Stimulated activated CD8-positive, alpha-beta memory T cell treated with anti-CD3 and anti-CD28 coated beads, Interleukin-15, amount 100 ng/mL, for 4 hours (primary cell): ENCODE results near the gene SYTL3.
A peak's percentile ranks its signal among the peaks of the same experiment; 100 is the strongest.
"Not testable (repeated sequence)": the region's sequence is repeated elsewhere in the genome, so short reads cannot be mapped to it uniquely, and the experiment has no call there.

Source experiments
- DNase-seq, 2 donors: peaks; one replicate each; pipeline ENCODE4 v3.0.0-alpha.2; 2020; ENCODE audit warnings: low read depth in 2 of 2

Gene SYTL3

GRCh38 chr6:158640519-158640918, 9.3 kb upstream of the SYTL3 start:
- no peak for DNase-seq

DNA sequence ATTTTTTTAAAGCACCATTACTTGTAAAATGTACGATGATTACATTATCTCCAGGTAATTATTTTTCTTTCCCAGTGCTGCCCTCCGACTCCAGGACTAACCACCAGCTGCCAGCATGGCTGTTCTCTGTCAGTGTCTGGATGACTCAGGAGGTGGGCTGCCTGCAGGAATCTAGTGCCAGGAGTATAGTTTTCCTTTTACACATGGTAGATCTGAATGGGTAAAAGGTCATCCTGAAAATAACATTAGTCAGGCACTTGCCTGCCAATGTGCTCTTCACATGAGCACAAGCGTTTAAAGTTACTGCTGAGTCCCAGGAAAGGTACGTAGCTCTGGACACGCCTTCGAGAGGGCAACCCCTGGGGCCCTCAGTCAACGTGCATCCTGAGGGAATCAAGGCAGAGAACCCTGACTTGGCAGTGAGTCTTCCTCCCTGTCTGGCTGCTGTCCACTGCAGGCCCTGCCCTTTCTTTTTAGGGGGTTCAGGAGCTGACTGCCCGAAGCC, 7.7 kb upstream of the SYTL3 start:
- no peak for DNase-seq

GRCh38 chr6:158643836-158644230, 6.0 kb upstream of the SYTL3 start:
- DNase-seq = no peak

GRCh38 chr6:158644231-158645063, 5.4 kb upstream of the SYTL3 start, which contains the start of gene DYNLT1:
DYNLT1 (minus strand) TSS chr6:158644743; CDS start chr6:158644708, 35 bp downstream.
- peak; percentile 73 to 77 for DNase-seq

DNA sequence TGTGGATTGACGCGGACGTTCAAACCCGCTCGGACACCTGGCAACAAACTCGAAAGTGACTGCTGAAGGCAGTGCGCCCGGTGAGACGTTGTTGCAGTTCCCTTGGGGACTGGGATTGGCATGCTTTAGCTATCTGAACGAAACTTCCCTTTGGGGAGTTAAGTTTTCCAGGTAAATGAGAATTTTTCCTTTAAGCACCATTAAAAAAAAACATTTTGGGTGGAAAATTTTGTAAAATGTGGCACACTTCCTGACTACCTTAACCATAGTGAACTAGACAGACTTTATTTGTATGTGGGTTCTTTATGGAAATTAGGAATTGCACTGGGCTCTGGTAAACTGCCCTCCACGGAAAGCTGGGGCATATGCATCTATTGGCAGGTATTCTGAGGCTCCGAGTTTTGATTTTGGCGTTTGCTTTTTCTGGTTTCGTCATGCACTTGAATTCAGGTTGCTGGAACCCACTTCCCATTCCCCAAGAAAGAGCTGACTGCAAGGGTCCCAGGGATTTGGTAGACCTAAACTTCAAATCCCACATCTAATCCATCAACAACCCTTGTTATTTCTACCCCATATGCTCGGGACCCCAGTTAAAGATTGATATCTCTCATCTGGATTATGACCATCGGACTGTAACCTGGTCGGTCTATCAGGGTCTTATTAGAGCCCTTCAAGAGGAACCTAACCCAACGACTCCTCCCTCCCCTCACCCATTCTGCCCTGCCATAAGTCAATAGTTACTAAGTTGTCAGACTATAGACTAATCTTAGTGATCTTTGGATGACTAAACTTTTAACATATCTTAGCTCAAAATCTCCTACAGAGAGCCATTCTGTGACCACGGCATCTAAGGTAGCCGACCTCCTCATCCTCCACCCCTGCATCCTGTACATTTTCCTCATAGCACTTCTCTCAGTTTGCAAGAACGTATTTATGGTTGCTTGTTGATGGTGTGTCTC, 4.5 kb upstream of the SYTL3 start:
- DNase-seq = no peak

GRCh38 chr6:158646023-158646910, 3.6 kb upstream of the SYTL3 start:
- DNase-seq = no peak

DNA sequence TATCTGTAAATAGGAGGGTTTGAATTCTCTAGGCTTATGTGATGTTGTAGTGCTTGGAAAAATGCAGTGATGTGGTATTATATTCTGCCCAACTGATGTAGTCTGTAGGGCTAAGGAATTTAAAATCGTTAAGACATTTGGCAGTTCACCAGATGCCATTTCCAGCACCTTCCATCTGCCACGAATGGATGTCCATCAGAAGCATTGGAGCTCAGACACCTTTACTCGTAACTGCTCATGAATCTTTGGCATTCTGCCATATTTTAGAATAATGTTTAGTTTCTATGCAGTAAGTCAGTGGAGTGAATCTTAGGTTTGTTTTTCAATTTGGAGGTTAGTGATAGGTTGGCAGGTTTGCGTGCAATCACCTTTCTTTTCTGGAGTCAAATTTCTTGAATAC, 2.4 kb upstream of the SYTL3 start:
- no peak for DNase-seq

GRCh38 chr6:158648682-158649131, 1.1 kb upstream of the SYTL3 start:
- DNase-seq = no peak

GRCh38 chr6:158651981-158652737, 2.3 kb downstream of the SYTL3 start:
- DNase-seq = not testable (repeated sequence)

DNA sequence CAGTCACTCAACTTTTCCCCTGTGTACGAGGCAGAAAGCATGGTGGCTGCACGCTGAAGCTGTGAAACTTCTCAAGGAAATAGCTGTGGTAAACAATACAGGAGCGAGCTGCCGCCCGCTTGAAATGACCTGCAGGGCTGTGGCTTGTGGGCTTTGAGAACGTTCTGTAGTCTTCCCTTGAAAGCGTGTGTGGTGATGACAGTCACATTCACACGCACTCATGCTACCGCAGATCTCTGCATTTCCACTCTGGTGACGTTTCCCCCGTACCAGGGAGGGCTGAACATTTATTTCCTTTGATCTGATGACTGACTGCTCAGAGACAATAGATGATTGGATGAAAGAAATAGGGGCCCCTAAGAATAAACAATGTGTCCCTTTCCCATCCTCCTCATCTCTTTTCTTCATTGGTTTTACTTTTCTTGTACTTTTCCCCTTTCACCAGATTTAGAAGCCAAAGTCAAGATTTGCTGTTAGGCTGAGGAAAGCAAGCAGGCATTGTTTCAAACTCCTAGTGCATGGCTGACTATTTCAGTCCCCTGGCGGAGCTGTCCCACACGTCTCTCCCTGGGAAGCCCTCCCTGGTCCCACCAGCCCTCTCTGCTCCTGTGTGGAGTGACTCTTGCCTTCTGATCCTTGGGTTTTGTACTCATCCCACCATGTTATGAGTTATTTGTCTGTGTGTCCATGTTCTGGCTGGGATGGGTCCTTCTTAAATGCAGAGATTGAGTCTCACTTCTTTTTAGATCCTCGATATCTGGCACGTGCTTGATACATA, 3.9 kb downstream of the SYTL3 start:
- DNase-seq = peak; percentile 80 to 88

DNA sequence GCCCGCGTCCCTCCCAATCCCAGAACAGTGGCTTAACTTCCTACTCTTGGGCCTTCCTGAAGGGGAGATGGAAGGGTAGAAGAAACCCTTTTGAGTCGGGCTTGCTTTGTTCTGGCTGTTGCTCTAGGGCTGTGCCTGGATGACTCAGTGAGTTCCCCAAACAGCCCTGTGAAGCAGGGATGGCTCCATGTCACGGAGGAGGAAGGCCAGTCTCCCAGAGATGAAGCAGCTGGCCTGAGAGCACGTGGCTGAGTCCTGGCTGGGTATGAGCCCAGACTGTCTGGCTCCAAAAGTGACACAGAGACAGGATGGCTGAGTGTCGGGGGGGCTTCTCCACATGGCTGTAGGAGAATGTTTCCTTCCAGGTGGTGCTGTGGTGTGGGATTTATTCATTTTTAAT, 4.6 kb downstream of the SYTL3 start:
- DNase-seq = no peak

DNA sequence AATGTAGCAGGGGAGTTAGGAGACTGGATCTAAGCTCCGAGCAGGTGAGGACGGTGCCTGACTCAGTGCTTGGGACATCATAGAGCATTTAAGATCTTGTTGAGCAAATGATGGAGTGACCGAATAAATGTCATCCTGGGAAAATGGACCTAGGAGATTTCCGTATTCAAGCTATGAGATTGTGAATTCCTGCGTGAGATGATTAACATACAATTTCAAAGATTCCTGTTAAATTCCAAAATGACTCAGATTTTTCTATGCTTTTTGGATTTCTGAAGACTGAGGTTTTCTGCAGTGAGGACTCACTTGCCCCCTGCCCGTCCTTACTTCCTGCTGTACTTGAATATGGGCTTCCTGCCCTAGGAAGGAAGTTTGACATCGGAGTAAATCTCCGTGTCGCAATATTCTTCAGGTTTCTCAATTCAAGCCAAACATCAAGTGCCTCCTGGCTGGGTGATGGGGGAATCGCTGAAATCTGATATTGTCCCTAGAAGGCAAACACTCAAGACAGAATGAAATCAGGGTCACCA, 5.2 kb downstream of the SYTL3 start:
- DNase-seq = no peak

DNA sequence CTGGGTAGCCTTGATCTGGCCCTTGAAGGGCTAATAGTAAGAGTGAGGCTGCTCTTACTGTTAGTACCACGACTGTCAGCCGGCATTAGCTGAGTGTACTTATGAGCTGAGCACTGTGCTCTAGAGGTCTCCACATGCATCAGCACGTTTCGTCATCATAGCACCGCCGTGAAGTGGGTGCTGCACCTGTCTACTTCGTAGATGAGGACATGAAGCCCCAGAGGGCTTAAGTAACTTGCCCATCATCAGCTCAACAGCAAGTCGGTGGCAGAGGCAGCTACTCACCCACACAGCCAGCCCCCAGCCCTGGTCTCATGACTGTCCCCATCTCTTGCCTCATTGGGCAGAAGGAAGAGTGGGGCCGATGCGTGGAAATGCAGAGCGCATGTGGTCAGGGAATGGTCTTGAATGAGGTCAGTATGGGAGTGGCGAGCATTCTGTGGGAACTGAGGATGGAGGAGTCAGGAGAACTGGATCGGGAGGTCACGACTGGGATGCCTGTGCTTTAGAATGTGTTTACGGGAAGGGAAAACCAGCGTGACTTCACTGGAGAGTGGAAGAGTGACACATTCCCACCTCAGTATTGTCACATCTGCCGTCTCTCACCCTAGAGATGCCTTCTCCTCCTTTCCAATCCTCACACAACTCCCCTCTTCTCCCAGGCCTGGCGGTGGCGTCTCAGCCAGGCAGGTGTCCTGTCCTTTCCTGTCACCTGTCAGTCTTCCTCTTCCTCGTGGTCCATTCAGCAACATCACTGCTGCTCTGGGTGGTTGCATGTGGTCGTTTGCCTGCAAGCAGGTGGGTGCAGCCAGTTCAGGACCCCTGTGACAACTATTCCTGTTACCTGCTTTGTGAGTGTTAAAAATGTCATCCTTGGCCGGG, 6.0 kb downstream of the SYTL3 start:
- no peak for DNase-seq

- DNase-seq = not testable (repeated sequence)
Measured at GRCh38 chr6:158656986-158657385, 7.1 kb downstream of the SYTL3 start.

- no peak for DNase-seq
Measured at GRCh38 chr6:158660333-158660754, 10.5 kb downstream of the SYTL3 start.

- DNase-seq = no peak
Measured at GRCh38 chr6:158661156-158661685, 11.4 kb downstream of the SYTL3 start.

- DNase-seq = no peak
Measured at GRCh38 chr6:158662607-158662953, 12.7 kb downstream of the SYTL3 start.

- no peak for DNase-seq
Measured at GRCh38 chr6:158662954-158663624, 13.2 kb downstream of the SYTL3 start.
